K562 (cell line): ENCODE measurements around the gene KIF26B. TPM values are rescaled to one million over a fixed set of nuclear protein-coding genes. Genes with fewer than 3 reads are reported as not detected.

ENCODE experiments used
- ATAC-seq: fragments of 200-7000 bp; cut with Tn5 transposase; 3 replicates; pipeline ENCODE4 v1.9.1; 2020; ENCODE audit warnings: moderate library complexity
- BruUV-seq: library from RNA; stranded (reverse); fragments of 400-500 nt; replicated peaks from 2 replicates; lab custom pipeline; 2021; lab: Mats Ljungman, UMichigan
- CTCF ChIA-PET: fragments of 300-600 bp; formaldehyde crosslinking; extraction: SDS; loops from one replicate; lab custom pipeline; 2021; ENCODE audit warnings: low intra/inter-chr PET ratio; lab: Yijun Ruan, JAX
- POLR2A ChIA-PET: fragments of 300-600, 350-650 bp; sonication (Branson Sonifier 250); formaldehyde crosslinking; extraction: SDS; loops from one replicate; lab custom pipeline; 2021; ENCODE audit warnings: antibody characterized with exemption, inconsistent platforms; lab: Yijun Ruan, JAX
- DNase-seq, 4 experiments: peaks; one replicate each; pipeline versions ENCODE4 v3.0.0 to v3.0.0-alpha.2; 2011 to 2018; ENCODE audit warnings: low spot score in 3 of 4, mixed read lengths in 3 of 4; ENCODE audit errors: extremely low read depth in 1 of 4
- FAIRE-seq: peaks from 2 replicates; lab custom pipeline; 2011; peaks lifted over from hg19 to GRCh38; lab: Jason Lieb, UNC
- H2AFZ ChIP-seq: 2 replicates; pipeline ENCODE4 v1.6.0; 2011; ENCODE audit warnings: low read depth, low read length, control low read depth, inconsistent platforms
- H3K27ac ChIP-seq: fragments of 200-600 bp; 3 replicates; pipeline ENCODE4 v1.8.0; 2011; ENCODE audit warnings: low read depth, mild to moderate bottlenecking, control low read depth, inconsistent platforms, low read length, moderate library complexity, mixed read lengths; ENCODE audit errors: extremely low read depth
- H3K27me3 ChIP-seq, 2 experiments: fragments of 300-600 bp in 1 of 2; 2 replicates in 1 of 2; 3 replicates in 1 of 2; pipeline versions ENCODE4 v1.6.0 to v1.8.0; 2011; ENCODE audit warnings: inconsistent platforms in 2 of 2, low read length in 2 of 2, mild to moderate bottlenecking in 1 of 2, mixed read lengths in 1 of 2, moderate library complexity in 1 of 2; ENCODE audit not compliant: control insufficient read depth in 2 of 2, insufficient read depth in 2 of 2
- H3K36me3 ChIP-seq: fragments of 300-600 bp; 3 replicates; pipeline ENCODE4 v1.8.0; 2011; ENCODE audit warnings: mild to moderate bottlenecking, low read length, inconsistent platforms; ENCODE audit not compliant: control insufficient read depth, insufficient read depth
- H3K4me1 ChIP-seq, 2 experiments: fragments of 200-600 bp in 1 of 2; replicated peaks in 1 of 2; 2 replicates in 1 of 2; 3 replicates in 1 of 2; pipeline versions ENCODE4 v1.5.1 to v1.8.0; 2011; ENCODE audit warnings: inconsistent platforms in 2 of 2, low read length in 2 of 2, mild to moderate bottlenecking in 1 of 2, mixed read lengths in 1 of 2, moderate library complexity in 1 of 2; ENCODE audit not compliant: control insufficient read depth in 2 of 2, insufficient read depth in 2 of 2
- H3K4me2 ChIP-seq: 2 replicates; pipeline ENCODE4 v1.6.1; 2011; ENCODE audit warnings: low read length, control low read depth, inconsistent platforms, mixed read lengths; ENCODE audit not compliant: insufficient read depth
- H3K4me3 ChIP-seq: fragments of 200-600 bp; sonication (generic), shearing (Covaris generic); 2 replicates; pipeline ENCODE4 v1.5.1; 2016; ENCODE audit warnings: control low read depth, inconsistent platforms
- H3K79me2 ChIP-seq: fragments of 200-600 bp; 3 replicates; pipeline ENCODE4 v1.8.0; 2011; ENCODE audit warnings: low read length, inconsistent platforms; ENCODE audit not compliant: control insufficient read depth, insufficient read depth
- H3K9ac ChIP-seq, 2 experiments: 2 replicates each; pipeline versions ENCODE4 v1.6.0 to v1.6.1; 2011; ENCODE audit warnings: low read depth in 2 of 2, low read length in 2 of 2, control low read depth in 1 of 2, inconsistent platforms in 1 of 2, mild to moderate bottlenecking in 1 of 2, mixed read lengths in 1 of 2; ENCODE audit not compliant: insufficient read depth in 1 of 2
- H3K9me1 ChIP-seq: one replicate; pipeline ENCODE4 v1.6.0; 2011; ENCODE audit warnings: inconsistent platforms, mild to moderate bottlenecking, low read length, moderate library complexity; ENCODE audit not compliant: control insufficient read depth, insufficient read depth
- H3K9me3 ChIP-seq: replicated peaks from 2 replicates; pipeline ENCODE4 v1.5.1; 2011; ENCODE audit warnings: low read depth, low read length, inconsistent platforms; ENCODE audit not compliant: control insufficient read depth, insufficient read depth
- H4K20me1 ChIP-seq: replicated peaks from 2 replicates; pipeline ENCODE4 v1.6.1; 2011; ENCODE audit warnings: low read length, inconsistent platforms, mixed read lengths; ENCODE audit not compliant: control insufficient read depth, insufficient read depth
- BRCA1 ChIP-seq, 2 experiments: fragments of 450-650 bp in 1 of 2; sonication (generic) in 1 of 2; formaldehyde crosslinking in 1 of 2; IDR thresholded peaks; 2 replicates each; pipeline versions ENCODE4 v1.5.0 to v1.6.1; 2017 to 2020; ENCODE audit warnings: mild to moderate bottlenecking in 1 of 2, missing genetic modification reagents in 1 of 2
- BRD9 ChIP-seq: fragments of 450-650 bp; IDR thresholded peaks from 2 replicates; pipeline ENCODE4 v1.6.1; 2018; ENCODE audit warnings: low read depth; ENCODE audit not compliant: partially characterized antibody
- ETV1 ChIP-seq: fragments of 450-650 bp; conservative IDR thresholded peaks from 2 replicates; pipeline ENCODE4 v1.6.1; 2016; ENCODE audit warnings: missing genetic modification characterization, control low read depth, low read depth, missing compliant biosample characterization
- MED1 ChIP-seq: sonication (generic); formaldehyde crosslinking; IDR thresholded peaks from 2 replicates; pipeline ENCODE4 v1.8.1; 2023; ENCODE audit warnings: missing genetic modification reagents, borderline replicate concordance
- RBBP5 ChIP-seq: fragments of 200-600 bp; sonication (generic); IDR thresholded peaks from 2 replicates; pipeline ENCODE4 v1.6.1; 2012; ENCODE audit warnings: borderline replicate concordance, mild to moderate bottlenecking, low read length, control low read depth, inconsistent platforms; ENCODE audit not compliant: insufficient read depth, poor library complexity, severe bottlenecking
- SRSF7 ChIP-seq: fragments of 200-400 bp; formaldehyde crosslinking; optimal IDR thresholded peaks from 2 replicates; pipeline ENCODE3; 2017; ENCODE audit warnings: mild to moderate bottlenecking, low read depth, low read length
- TCF7L2 ChIP-seq: fragments of 150-350 bp; IDR thresholded peaks from 2 replicates; pipeline ENCODE4 v1.6.1; 2016; ENCODE audit warnings: low read depth, mild to moderate bottlenecking, low read length, moderate library complexity
- ZBTB26 ChIP-seq: fragments of 450-650 bp; formaldehyde crosslinking; IDR thresholded peaks from 2 replicates; pipeline ENCODE4 v1.4.0; 2022; ENCODE audit warnings: missing genetic modification characterization
- ZBTB8A ChIP-seq: fragments of 450-650 bp; IDR thresholded peaks from 2 replicates; pipeline ENCODE4 v1.6.1; 2018; ENCODE audit warnings: mild to moderate bottlenecking, moderate library complexity; ENCODE audit not compliant: partially characterized antibody
- WGBS: fragments of 100-300 bp; shearing (Covaris generic); methylation state at CpG from one replicate; pipeline ENCODE4 v1.1.6; 2016; ENCODE audit warnings: low coverage, mixed read lengths; ENCODE audit not compliant: insufficient coverage; ENCODE audit errors: missing lambda C conversion rate; 5-methylcytosine and 5-hydroxymethylcytosine counted together
- in situ Hi-C: fragments of 300-500 bp; cut with MboI; formaldehyde crosslinking; loops from 4 replicates; pipeline ENCODE4 v1.15.0; 2018; ENCODE audit warnings: inconsistent platforms, mixed read lengths
- intact Hi-C: fragments of 100-400 bp; cut with micrococcal nuclease; formaldehyde crosslinking; loops from 2 replicates; pipeline ENCODE4 v1.14.2; 2022
- polyA plus RNA-seq, 8 experiments: library from polyadenylated mRNA; depleted of rRNA in 4 of 8; stranded (reverse) in 5 of 8; unstranded in 3 of 8; fragments of >200 nt; fragmentation: Nextera tagmentation in 2 of 8; fragmentation: Illumina TruSeq in 1 of 8; extraction: Ambion mirVana in 2 of 8; extraction: Trizol in 1 of 8; gene quantifications; 2 replicates each; pipeline versions ENCODE4 v1.2.1 to v1.2.3, GENCODE V29; 2011 to 2014; ENCODE audit warnings: inconsistent platforms in 1 of 8, missing spikeins in 1 of 8
- total RNA-seq, 7 experiments: library from RNA; depleted of rRNA in 6 of 7; stranded (reverse); fragments of >200 nt in 6 of 7; fragmentation: Illumina TruSeq in 2 of 7; extraction: Trizol in 2 of 7; gene quantifications; 2 replicates each; pipeline versions ENCODE4 v1.2.1 to v1.2.3, GENCODE V29; 2011 to 2021; ENCODE audit warnings: low replicate concordance in 1 of 7
- TF ChIP-seq, protein P1 (sequence below): fragments of 450-650 bp; IDR thresholded peaks from 2 replicates; pipeline ENCODE4 v1.6.1; 2018; ENCODE audit warnings: mild to moderate bottlenecking, low read depth; ENCODE audit not compliant: partially characterized antibody

Gene KIF26B
- total and polyA plus RNA-seq, 9 of the 15 experiments (the other 6 are each of a cell fraction or from before 2014, with no cell fraction given) = 0.02 to 0.08 (median 0.03) TPM; not detected in 6

DNA sequence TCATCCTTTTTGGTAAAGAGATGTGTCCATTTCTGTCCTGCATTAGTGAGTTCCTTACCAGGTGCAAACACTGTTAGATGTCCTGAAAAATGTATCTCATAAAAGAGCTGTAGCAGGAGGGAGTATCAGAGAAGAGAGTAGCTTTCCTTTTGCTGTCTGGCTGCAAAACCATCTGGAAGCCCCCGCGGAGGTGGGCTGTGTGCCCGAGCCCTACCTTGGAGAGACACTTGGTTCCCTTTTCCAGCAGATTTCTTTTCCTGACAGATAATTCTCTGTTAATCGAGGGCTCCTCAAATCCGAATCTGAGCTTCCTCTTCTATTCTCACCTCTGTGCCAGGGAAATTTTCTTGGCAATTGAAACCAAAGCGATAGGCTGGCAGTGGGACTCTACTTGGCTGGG is 53.0 kb downstream of the KIF26B start:
- no peak for TF ChIP-seq ZBTB26 (CRISPR knock-in tag)
- DNase-seq (no peak), FAIRE-seq (no peak), ATAC-seq (no peak)
- Histone ChIP-seq H2AFZ (no peak overlapping the region), H3K79me2 (no peaks in the 10 kb centered on the region), H3K9me1 (no peaks in the 10 kb centered on the region), H3K4me2 (no peak overlapping the region), H4K20me1 (no peaks in the 10 kb centered on the region; the same call in 1 of the 2 replicates), H3K4me3 (no peak overlapping the region), H3K9me3 (peaks cover 9% of the 10 kb centered on the region), H3K36me3 (no peaks in the 10 kb centered on the region), H3K4me1 (no peaks in the 10 kb centered on the region), H3K9ac (no peak overlapping the region), H3K27me3 (peaks cover 27 to 47% of the 10 kb centered on the region in 2 experiments), H3K27ac (no peak overlapping the region)
- in situ Hi-C loops = no loop called here
- intact Hi-C loops = no loop called here
- BruUV-seq = no TSS peak
- CTCF ChIA-PET = no interaction called here
- POLR2A ChIA-PET = no interaction called here
- WGBS = 0% methylated on average over 6 of the region's 6 CpGs

DNA sequence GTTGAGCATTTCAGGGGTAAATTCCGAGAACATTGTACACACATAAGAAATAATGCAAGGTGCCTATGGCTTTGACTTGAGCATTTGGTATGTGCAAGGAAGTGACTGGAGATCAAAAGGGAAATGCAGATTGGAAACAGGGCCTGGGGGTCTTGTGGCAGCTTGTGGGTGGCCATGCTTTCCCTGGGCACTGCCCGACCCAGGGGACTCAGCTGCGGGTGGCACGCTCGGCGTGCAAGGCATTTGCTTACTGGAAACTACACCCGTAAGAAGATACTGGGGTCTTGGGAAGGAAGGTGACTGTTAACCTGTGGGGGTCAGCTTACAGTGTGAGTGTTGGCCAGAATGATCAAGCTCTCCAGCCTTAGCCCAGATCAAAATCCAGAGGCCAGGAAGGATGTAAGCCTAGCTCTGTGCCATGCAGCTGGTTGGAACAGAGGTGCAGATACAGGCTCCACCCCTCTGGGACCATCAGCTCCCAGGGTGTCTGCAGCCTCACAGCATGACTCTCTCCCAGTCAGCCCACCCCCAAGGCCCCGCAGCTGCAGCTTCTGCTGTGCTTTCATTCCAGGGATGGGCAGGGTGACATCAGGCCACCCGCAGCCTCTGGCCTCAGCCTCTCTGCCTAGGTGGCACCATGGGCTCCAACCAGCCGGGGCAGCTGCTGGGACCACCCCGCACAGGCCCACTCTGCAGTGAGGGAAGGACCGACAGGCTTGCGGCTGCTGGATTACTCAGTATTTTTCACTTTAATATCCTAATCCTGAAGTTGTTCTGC is 55.1 kb downstream of the KIF26B start:
- in situ Hi-C loops (no loop called here), intact Hi-C loops (no loop called here)
- no peak overlapping the region for H3K27ac ChIP-seq
- H3K36me3 ChIP-seq = no peaks in the 10 kb centered on the region
- POLR2A ChIA-PET = interaction anchor here (1.2 to 1.4 kb wide), 2 partner anchors 8 to 14 kb away, joined by 5 to 6 read pairs; no protein-coding TSS in a partner anchor
- under 1% methylated on average over 13 of the region's 13 CpGs for WGBS
- FAIRE-seq (no peak), ATAC-seq (no peak), DNase-seq (no peak)
- H3K4me2 ChIP-seq = no peak overlapping the region
- H3K79me2 ChIP-seq = no peaks in the 10 kb centered on the region
- H3K27me3 ChIP-seq = peaks cover 37 to 59% of the 10 kb centered on the region in 2 experiments
- no peaks in the 10 kb centered on the region; the same call in 1 of the 2 replicates for H4K20me1 ChIP-seq
- no peak overlapping the region for H3K4me3 ChIP-seq
- no peak overlapping the region for H3K9ac ChIP-seq
- H2AFZ ChIP-seq = no peak overlapping the region
- no peaks in the 10 kb centered on the region for H3K4me1 ChIP-seq
- no TSS peak for BruUV-seq
- H3K9me3 ChIP-seq = peaks cover 9% of the 10 kb centered on the region
- CTCF ChIA-PET = no interaction called here
- H3K9me1 ChIP-seq = no peaks in the 10 kb centered on the region
- no peak for TF ChIP-seq BRCA1 (IDR thresholded peaks at IDR 0.05)
- TF ChIP-seq BRCA1 (CRISPR knock-in tag; IDR thresholded peaks at IDR 0.05) = no peak
- no peak for TF ChIP-seq ZBTB8A
- TF ChIP-seq, protein P1, sequence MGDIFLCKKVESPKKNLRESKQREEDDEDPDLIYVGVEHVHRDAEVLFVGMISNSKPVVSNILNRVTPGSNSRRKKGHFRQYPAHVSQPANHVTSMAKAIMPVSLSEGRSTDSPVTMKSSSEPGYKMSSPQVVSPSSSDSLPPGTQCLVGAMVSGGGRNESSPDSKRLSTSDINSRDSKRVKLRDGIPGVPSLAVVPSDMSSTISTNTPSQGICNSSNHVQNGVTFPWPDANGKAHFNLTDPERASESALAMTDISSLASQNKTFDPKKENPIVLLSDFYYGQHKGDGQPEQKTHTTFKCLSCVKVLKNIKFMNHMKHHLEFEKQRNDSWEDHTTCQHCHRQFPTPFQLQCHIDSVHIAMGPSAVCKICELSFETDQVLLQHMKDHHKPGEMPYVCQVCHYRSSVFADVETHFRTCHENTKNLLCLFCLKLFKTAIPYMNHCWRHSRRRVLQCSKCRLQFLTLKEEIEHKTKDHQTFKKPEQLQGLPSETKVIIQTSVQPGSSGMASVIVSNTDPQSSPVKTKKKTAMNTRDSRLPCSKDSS = no peak
- no peak for TF ChIP-seq ETV1
- no peak for TF ChIP-seq TCF7L2
- TF ChIP-seq MED1 = no peak
- TF ChIP-seq BRD9 = no peak
- no peak for TF ChIP-seq RBBP5
- TF ChIP-seq SRSF7 = no peak
